ENCODE results near the gene PDLIM1.

DNA sequence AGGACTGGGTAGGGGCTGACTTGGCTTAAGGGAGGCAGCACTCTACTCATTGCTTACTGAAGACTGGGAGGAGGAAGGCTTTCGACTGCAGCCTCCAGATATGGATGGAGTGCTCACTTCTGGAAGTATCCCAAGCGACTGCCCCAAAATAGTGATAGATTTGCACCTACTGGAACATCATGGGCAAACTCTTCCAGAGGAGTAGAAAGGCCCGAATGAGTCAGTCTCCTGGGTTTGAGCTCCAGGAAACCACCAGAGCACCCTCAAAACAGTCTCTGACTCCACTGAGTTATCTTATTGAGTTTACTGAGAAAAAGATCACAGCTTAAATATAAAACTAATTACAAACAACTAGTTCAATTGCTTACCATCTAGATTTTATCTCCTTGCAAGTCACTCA, 37.2 kb upstream of the PDLIM1 start:
- TF ChIP-seq YY1 (IDR thresholded peaks at IDR 0.05; ENCODE audit: insufficient read depth, insufficient read length), result no peak
- TF ChIP-seq ZNF274 (IDR thresholded peaks at IDR 0.05; ENCODE audit: low read depth, low read length), result no peak

All from NT2/D1 (cell line).